IPS-18a (cell line): ENCODE results near the gene BACH2.

Experiments used
- H3K27ac ChIP-seq: one replicate; pipeline ENCODE4 v1.5.1; 2013; ENCODE audit warnings: low read length
- H3K27me3 ChIP-seq: one replicate; pipeline ENCODE4 v1.6.1; 2013; ENCODE audit warnings: mild to moderate bottlenecking, low read length; ENCODE audit not compliant: control insufficient read depth, insufficient read depth
- H3K36me3 ChIP-seq: one replicate; pipeline ENCODE4 v1.6.1; 2013; ENCODE audit warnings: low read depth, low read length; ENCODE audit not compliant: control insufficient read depth
- H3K4me1 ChIP-seq: one replicate; pipeline ENCODE4 v1.6.1; 2013; ENCODE audit warnings: low read depth, low read length; ENCODE audit not compliant: control insufficient read depth
- H3K4me3 ChIP-seq: one replicate; pipeline ENCODE4 v1.5.1; 2013; ENCODE audit warnings: low read length
- H3K9ac ChIP-seq: one replicate; pipeline ENCODE4 v1.6.1; 2013; ENCODE audit warnings: mild to moderate bottlenecking, low read length, moderate library complexity
- H3K9me3 ChIP-seq: one replicate; pipeline ENCODE4 v1.6.1; 2013; ENCODE audit warnings: low read depth, low read length; ENCODE audit not compliant: control insufficient read depth

Gene BACH2

GRCh38 chr6:89936177-89936576 lies 360.5 kb downstream of the BACH2 start:
- no peak overlapping the region for H3K27ac ChIP-seq
- H3K9me3 ChIP-seq: no peaks in the 10 kb centered on the region
- no peak overlapping the region for H3K4me3 ChIP-seq
- no peak overlapping the region for H3K9ac ChIP-seq
- H3K27me3 ChIP-seq: no peaks in the 10 kb centered on the region
- no peaks in the 10 kb centered on the region for H3K36me3 ChIP-seq
- H3K4me1 ChIP-seq: no peaks in the 10 kb centered on the region

- Histone ChIP-seq H3K27me3 (no peaks in the 10 kb centered on the region), H3K36me3 (no peaks in the 10 kb centered on the region), H3K4me3 (no peak overlapping the region), H3K9ac (no peak overlapping the region), H3K9me3 (no peaks in the 10 kb centered on the region), H3K27ac (no peak overlapping the region), H3K4me1 (no peaks in the 10 kb centered on the region)
Observed at GRCh38 chr6:89934685-89935366, 361.8 kb downstream of the BACH2 start.

- no peak overlapping the region for H3K9ac ChIP-seq
Observed at GRCh38 chr6:89932245-89932802, 364.3 kb downstream of the BACH2 start.

GRCh38 chr6:89930789-89931188 lies 365.9 kb downstream of the BACH2 start:
- no peak overlapping the region for H3K9ac ChIP-seq
- no peak overlapping the region for H3K27ac ChIP-seq
- H3K4me1 ChIP-seq: no peaks in the 10 kb centered on the region
- H3K36me3 ChIP-seq: no peaks in the 10 kb centered on the region
- no peaks in the 10 kb centered on the region for H3K27me3 ChIP-seq
- H3K9me3 ChIP-seq: no peaks in the 10 kb centered on the region
- H3K4me3 ChIP-seq: no peak overlapping the region

More at GRCh38 chr6:89932245-89932802, 364.3 kb downstream of the BACH2 start:
- no peak overlapping the region for H3K27ac ChIP-seq
- H3K36me3 ChIP-seq: no peaks in the 10 kb centered on the region
- no peaks in the 10 kb centered on the region for H3K9me3 ChIP-seq
- no peak overlapping the region for H3K4me3 ChIP-seq
- H3K27me3 ChIP-seq: no peaks in the 10 kb centered on the region
- H3K4me1 ChIP-seq: no peaks in the 10 kb centered on the region

GRCh38 chr6:89928604-89929003 lies 368.0 kb downstream of the BACH2 start:
- no peaks in the 10 kb centered on the region for H3K9me3 ChIP-seq
- H3K4me1 ChIP-seq: no peaks in the 10 kb centered on the region
- H3K27ac ChIP-seq: no peak overlapping the region
- H3K9ac ChIP-seq: no peak overlapping the region
- no peaks in the 10 kb centered on the region for H3K36me3 ChIP-seq
- no peak overlapping the region for H3K4me3 ChIP-seq
- no peaks in the 10 kb centered on the region for H3K27me3 ChIP-seq

- Histone ChIP-seq H3K4me3 (no peak overlapping the region), H3K27me3 (no peaks in the 10 kb centered on the region), H3K9me3 (no peaks in the 10 kb centered on the region), H3K27ac (no peak overlapping the region), H3K36me3 (no peaks in the 10 kb centered on the region), H3K9ac (no peak overlapping the region), H3K4me1 (no peaks in the 10 kb centered on the region)
Observed at GRCh38 chr6:89927791-89928550, 368.7 kb downstream of the BACH2 start.

GRCh38 chr6:89927264-89927663 lies 369.4 kb downstream of the BACH2 start:
- Histone ChIP-seq H3K27ac (no peak overlapping the region), H3K9me3 (no peaks in the 10 kb centered on the region), H3K4me1 (no peaks in the 10 kb centered on the region), H3K27me3 (no peaks in the 10 kb centered on the region), H3K36me3 (no peaks in the 10 kb centered on the region), H3K4me3 (no peak overlapping the region), H3K9ac (no peak overlapping the region)

GRCh38 chr6:89925826-89926225 lies 370.8 kb downstream of the BACH2 start:
- H3K27ac ChIP-seq: no peak overlapping the region
- no peaks in the 10 kb centered on the region for H3K9me3 ChIP-seq
- no peaks in the 10 kb centered on the region for H3K4me1 ChIP-seq
- H3K36me3 ChIP-seq: no peaks in the 10 kb centered on the region
- no peak overlapping the region for H3K9ac ChIP-seq
- H3K27me3 ChIP-seq: no peaks in the 10 kb centered on the region
- no peak overlapping the region for H3K4me3 ChIP-seq

GRCh38 chr6:89924231-89924630 lies 372.4 kb downstream of the BACH2 start:
- Histone ChIP-seq H3K4me1 (no peaks in the 10 kb centered on the region), H3K36me3 (no peaks in the 10 kb centered on the region), H3K27me3 (no peaks in the 10 kb centered on the region), H3K27ac (no peak overlapping the region), H3K9me3 (no peaks in the 10 kb centered on the region), H3K9ac (no peak overlapping the region), H3K4me3 (no peak overlapping the region)

GRCh38 chr6:89921691-89922090 lies 375.0 kb downstream of the BACH2 start:
- H3K9ac ChIP-seq: no peak overlapping the region
- no peaks in the 10 kb centered on the region for H3K27me3 ChIP-seq
- no peak overlapping the region for H3K27ac ChIP-seq
- no peaks in the 10 kb centered on the region for H3K9me3 ChIP-seq
- H3K4me1 ChIP-seq: no peaks in the 10 kb centered on the region
- no peaks in the 10 kb centered on the region for H3K36me3 ChIP-seq
- no peak overlapping the region for H3K4me3 ChIP-seq

GRCh38 chr6:89921197-89921596 lies 375.4 kb downstream of the BACH2 start:
- Histone ChIP-seq H3K27ac (no peak overlapping the region), H3K9me3 (no peaks in the 10 kb centered on the region), H3K36me3 (no peaks in the 10 kb centered on the region), H3K9ac (no peak overlapping the region), H3K4me1 (no peaks in the 10 kb centered on the region), H3K27me3 (no peaks in the 10 kb centered on the region), H3K4me3 (no peak overlapping the region)
